Testis (tissue), 2 donors: ENCODE data around the gene PCYT2.

Experiments
- CTCF ChIP-seq, 3 experiments: fragments of 450-650 bp in 2 of 3; fragments of 200-600 bp in 1 of 3; sonication (generic) in 1 of 3; IDR thresholded peaks; one replicate each; pipeline ENCODE4 v1.5.1; 2016 to 2019; ENCODE audit warnings: antibody characterized with exemption in 3 of 3, mild to moderate bottlenecking in 2 of 3, moderate library complexity in 1 of 3
- POLR2A ChIP-seq: fragments of 450-650 bp; IDR thresholded peaks from one replicate; pipeline ENCODE4 v1.6.1; 2017; ENCODE audit warnings: antibody characterized with exemption, mild to moderate bottlenecking, moderate library complexity

- no peak for TF ChIP-seq CTCF (IDR thresholded peaks at IDR 0.05)
- no peak for TF ChIP-seq POLR2A
Observed at GRCh38 chr17:81924557-81925532, 13.6 kb upstream of the PCYT2 start.
